GM23338 (cell line): ENCODE data around the gene OIP5.

Experiments used
- CREB1 ChIP-seq: fragments of 250-450 bp; sonication (Bioruptor Pico); IDR thresholded peaks from 2 replicates; pipeline ENCODE4 v1.5.0; 2020; ENCODE audit warnings: low read depth, mild to moderate bottlenecking, moderate library complexity
- CTCF ChIP-seq, 2 experiments: fragments of 200-600 bp in 1 of 2; sonication (generic) in 1 of 2; conservative IDR thresholded peaks; 2 replicates each; pipeline versions ENCODE4 v1.5.1 to v1.6.1; 2016 to 2017; ENCODE audit warnings: antibody characterized with exemption in 2 of 2, low read depth in 2 of 2, mild to moderate bottlenecking in 2 of 2, moderate library complexity in 1 of 2
- ETS1 ChIP-seq: IDR thresholded peaks from 2 replicates; pipeline ENCODE4 v1.6.1; 2016; ENCODE audit warnings: antibody characterized with exemption
- EZH2 ChIP-seq: fragments of 200-600 bp; sonication (generic); IDR thresholded peaks from one replicate; pipeline ENCODE4 v1.8.0; 2017; ENCODE audit warnings: antibody characterized with exemption, mild to moderate bottlenecking, low read depth; ENCODE audit not compliant: unreplicated experiment
- EZH2phosphoT487 ChIP-seq: fragments of 200-600 bp; sonication (generic); IDR thresholded peaks from one replicate; pipeline ENCODE4 v1.8.1; 2018; ENCODE audit warnings: antibody characterized with exemption; ENCODE audit not compliant: unreplicated experiment
- JUNB ChIP-seq: IDR thresholded peaks from one replicate; pipeline ENCODE4 v1.6.1; 2016; ENCODE audit warnings: antibody characterized with exemption; ENCODE audit not compliant: unreplicated experiment
- NANOG ChIP-seq: IDR thresholded peaks from 2 replicates; pipeline ENCODE4 v1.6.1; 2016; ENCODE audit warnings: antibody characterized with exemption, borderline replicate concordance
- POLR2AphosphoS5 ChIP-seq: IDR thresholded peaks from 2 replicates; pipeline ENCODE4 v1.6.1; 2016; ENCODE audit warnings: antibody characterized with exemption, low read depth
- ZNF114 ChIP-seq: fragments of 250-450 bp; sonication (Bioruptor Pico); IDR thresholded peaks from 2 replicates; pipeline ENCODE4 v1.5.0; 2020; ENCODE audit warnings: mild to moderate bottlenecking, moderate library complexity
- ZNF331 ChIP-seq: fragments of 250-450 bp; sonication (Bioruptor Pico); IDR thresholded peaks from 2 replicates; pipeline ENCODE4 v1.5.0; 2020; ENCODE audit warnings: low read depth, mild to moderate bottlenecking, moderate library complexity
- ZNF462 ChIP-seq: fragments of 250-450 bp; sonication (Bioruptor Pico); IDR thresholded peaks from 2 replicates; pipeline ENCODE4 v1.5.0; 2020; ENCODE audit warnings: mild to moderate bottlenecking, moderate library complexity
- TF ChIP-seq, protein P1 (sequence below): IDR thresholded peaks from one replicate; pipeline ENCODE4 v1.6.1; 2018; ENCODE audit warnings: antibody characterized with exemption; ENCODE audit not compliant: unreplicated experiment

- TF ChIP-seq CTCF (conservative IDR thresholded peaks at IDR 0.05; ENCODE audit: low read depth in 2 of 2): no peak
- TF ChIP-seq EZH2: no peak
- TF ChIP-seq ETS1: no peak
- TF ChIP-seq, protein P1, sequence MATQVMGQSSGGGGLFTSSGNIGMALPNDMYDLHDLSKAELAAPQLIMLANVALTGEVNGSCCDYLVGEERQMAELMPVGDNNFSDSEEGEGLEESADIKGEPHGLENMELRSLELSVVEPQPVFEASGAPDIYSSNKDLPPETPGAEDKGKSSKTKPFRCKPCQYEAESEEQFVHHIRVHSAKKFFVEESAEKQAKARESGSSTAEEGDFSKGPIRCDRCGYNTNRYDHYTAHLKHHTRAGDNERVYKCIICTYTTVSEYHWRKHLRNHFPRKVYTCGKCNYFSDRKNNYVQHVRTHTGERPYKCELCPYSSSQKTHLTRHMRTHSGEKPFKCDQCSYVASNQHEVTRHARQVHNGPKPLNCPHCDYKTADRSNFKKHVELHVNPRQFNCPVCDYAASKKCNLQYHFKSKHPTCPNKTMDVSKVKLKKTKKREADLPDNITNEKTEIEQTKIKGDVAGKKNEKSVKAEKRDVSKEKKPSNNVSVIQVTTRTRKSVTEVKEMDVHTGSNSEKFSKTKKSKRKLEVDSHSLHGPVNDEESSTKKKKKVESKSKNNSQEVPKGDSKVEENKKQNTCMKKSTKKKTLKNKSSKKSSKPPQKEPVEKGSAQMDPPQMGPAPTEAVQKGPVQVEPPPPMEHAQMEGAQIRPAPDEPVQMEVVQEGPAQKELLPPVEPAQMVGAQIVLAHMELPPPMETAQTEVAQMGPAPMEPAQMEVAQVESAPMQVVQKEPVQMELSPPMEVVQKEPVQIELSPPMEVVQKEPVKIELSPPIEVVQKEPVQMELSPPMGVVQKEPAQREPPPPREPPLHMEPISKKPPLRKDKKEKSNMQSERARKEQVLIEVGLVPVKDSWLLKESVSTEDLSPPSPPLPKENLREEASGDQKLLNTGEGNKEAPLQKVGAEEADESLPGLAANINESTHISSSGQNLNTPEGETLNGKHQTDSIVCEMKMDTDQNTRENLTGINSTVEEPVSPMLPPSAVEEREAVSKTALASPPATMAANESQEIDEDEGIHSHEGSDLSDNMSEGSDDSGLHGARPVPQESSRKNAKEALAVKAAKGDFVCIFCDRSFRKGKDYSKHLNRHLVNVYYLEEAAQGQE: no peak
- no peak for TF ChIP-seq EZH2phosphoT487
- no peak for TF ChIP-seq POLR2AphosphoS5
- no peak for TF ChIP-seq CREB1 (CRISPR knock-in tag)
- no peak for TF ChIP-seq ZNF331 (CRISPR knock-in tag)
- TF ChIP-seq NANOG: no peak
- no peak for TF ChIP-seq JUNB
- no peak for TF ChIP-seq ZNF462
- TF ChIP-seq ZNF114 (CRISPR knock-in tag): no peak
Observed at GRCh38 chr15:41292521-41292920, 39.9 kb downstream of the OIP5 start.
